ENCODE results near the gene INKA1. TPM values are rescaled to one million over a fixed set of nuclear protein-coding genes. Genes with fewer than 3 reads are reported as not detected.
"Not testable (repeated sequence)": the region's sequence is repeated elsewhere in the genome, so short reads cannot be mapped to it uniquely, and the experiment has no call there.

Gene INKA1
- polyA plus RNA-seq, 5 donors = 10.6 to 25.0 (median 15.6) TPM

- peak; percentile 89 for DNase-seq
These were observed 3.0 kb downstream of the INKA1 start for GRCh38 chr3:49805897-49806701.

GRCh38 chr3:49806850-49807249 lies 3.8 kb downstream of the INKA1 start:
- DNase-seq = no peak

GRCh38 chr3:49807431-49808114 lies 4.5 kb downstream of the INKA1 start:
- peak in 1 of 2 donors; percentile 69 for DNase-seq

DNA sequence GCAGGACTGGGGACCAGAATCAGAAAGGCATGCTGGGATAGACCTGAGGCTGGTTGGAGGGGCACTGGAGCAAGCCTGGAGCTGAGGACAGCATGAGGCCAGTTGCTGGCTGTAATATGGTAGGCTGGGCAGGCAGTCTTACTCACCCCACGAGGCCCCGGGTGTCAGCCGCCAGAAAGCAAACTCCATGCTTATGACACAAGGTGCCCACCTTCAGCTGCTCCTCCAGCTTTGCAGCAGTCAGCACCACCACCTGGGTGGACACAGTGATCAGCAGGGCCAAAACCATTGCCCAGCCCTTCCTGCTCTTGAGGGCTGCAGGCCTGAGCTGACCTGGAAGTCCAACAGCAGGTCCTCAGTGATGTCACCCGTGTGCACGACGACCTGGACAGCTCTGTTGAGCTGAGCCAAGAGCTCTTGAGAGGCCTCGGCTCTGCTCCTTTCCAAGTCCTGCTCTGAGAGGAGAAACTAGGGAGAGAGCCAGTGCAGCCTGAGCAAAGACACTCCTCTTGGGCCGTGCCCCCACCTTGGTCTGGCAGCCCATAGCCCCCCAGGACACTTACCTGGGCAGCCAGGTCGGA lies 9.9 kb downstream of the INKA1 start:
- no peak for DNase-seq

GRCh38 chr3:49813497-49814174 lies 10.6 kb downstream of the INKA1 start, which contains the start of gene UBA7:
TSS of gene UBA7 (minus strand) at chr3:49813953. CDS start at chr3:49813787, 166 bp downstream.
- peak; percentile 71 to 73 for DNase-seq

GRCh38 chr3:49823131-49823530 lies 20.1 kb downstream of the INKA1 start:
- not testable (repeated sequence) for DNase-seq

GRCh38 chr3:49826016-49826415 lies 23.0 kb downstream of the INKA1 start:
- DNase-seq = no peak

DNA sequence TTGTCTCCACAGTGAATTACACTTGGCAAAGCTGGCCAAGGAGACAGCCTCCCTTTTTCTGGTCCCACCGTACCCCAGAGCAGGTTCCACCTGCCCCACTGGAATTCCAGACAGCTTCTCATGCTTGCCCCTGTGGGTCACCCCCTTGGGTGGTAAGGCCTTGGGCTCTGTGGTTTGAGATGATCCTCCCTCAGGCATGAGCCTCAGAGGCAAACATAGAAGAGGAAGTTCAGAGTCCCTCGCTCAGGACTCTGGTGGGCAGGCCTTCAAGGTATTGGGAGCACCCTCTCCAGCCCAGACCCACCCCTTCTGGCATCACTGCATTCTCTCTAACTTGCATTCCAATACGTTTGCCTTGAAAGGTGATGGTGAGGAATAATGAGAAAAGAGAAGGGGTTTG lies 28.3 kb downstream of the INKA1 start:
- no peak for DNase-seq

- peak; percentile 76 to 80 for DNase-seq
These were observed 36.2 kb downstream of the INKA1 start for GRCh38 chr3:49839193-49839809.

DNA sequence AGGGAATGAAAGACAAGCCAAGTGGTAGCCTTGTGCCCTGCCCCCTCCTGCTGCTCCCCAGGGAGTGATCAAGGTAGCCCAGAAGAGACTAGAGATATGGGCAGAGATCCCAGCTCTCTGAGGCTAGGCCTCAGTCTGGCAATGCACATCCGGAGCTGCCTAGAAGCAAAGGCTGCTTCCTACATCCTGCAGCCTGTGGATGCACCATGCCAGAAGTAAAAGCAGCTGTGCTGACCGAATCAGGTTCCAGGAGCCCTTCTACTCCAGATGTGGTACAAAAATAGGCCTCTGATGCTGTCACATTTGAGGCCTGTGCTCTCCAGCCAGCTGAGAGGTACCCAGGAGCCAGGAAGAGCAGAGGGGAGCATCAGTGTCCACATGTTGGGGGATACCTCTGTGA lies 37.3 kb downstream of the INKA1 start:
- no peak for DNase-seq

DNA sequence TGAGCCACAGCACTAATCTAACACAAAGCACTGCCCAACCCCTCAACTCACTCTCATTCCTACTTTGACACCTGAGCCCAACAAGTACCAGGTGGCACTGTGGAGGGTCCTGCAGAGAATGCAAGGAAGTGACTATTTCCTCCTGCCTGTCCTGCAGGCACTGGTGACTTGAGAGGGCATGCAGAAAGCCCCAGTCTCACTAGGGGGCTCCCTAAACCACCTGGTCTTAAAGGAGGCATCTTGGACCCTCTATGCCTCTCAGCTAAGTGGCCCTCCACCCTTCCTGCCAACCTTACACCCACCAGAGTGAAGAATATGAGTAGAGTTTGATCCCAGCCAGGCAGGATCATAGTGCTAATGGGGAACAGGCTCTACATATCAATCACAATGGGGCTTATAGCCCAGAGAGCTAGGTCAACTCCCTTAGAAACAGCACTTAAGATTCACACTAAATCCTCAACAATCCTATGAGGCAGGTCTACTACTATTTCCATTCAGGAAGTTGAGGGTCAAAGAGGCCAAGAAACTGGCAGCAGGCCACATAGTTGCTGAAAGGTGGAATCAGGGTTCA lies 38.1 kb downstream of the INKA1 start:
- DNase-seq = no peak

- DNase-seq = no peak
These were observed 38.7 kb downstream of the INKA1 start for GRCh38 chr3:49841806-49842205.

GRCh38 chr3:49842843-49843517 lies 39.9 kb downstream of the INKA1 start:
- DNase-seq = no peak

- DNase-seq = no peak
These were observed 41.6 kb downstream of the INKA1 start for GRCh38 chr3:49844464-49845183.

DNA sequence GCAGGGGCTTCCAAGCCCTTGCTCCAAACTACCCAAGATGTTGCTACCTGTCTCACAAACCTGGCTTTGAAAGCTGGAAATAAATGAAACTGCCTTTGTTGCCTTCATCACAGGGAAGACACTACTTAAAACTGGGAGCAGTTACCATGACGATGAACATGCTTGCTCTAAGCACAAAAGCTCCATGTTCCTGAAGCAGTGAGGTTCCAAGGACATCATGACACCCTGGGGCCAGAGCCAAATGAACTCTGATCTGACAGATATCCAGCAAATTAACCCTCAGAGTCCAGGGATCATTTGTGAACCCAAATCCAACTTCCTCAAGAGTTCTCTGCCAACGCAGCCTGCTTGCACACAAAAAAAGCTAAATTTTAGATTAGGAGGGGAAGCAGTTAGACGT lies 42.6 kb downstream of the INKA1 start:
- no peak for DNase-seq

Other genes with a start within 250 kb of the INKA1 start
- under 1 TPM; 0.73 to 0.97 (median 0.81) TPM for gene BSN, start 248.8 kb upstream of the INKA1 start, polyA plus RNA-seq (ENCODE audit: insufficient read depth in 1 of 5, insufficient read length in 5 of 5, low replicate concordance in 1 of 5)
- gene APEH, start 128.9 kb upstream of the INKA1 start, polyA plus RNA-seq (ENCODE audit: insufficient read depth in 1 of 5, insufficient read length in 5 of 5, low replicate concordance in 1 of 5) = 100 to 1,000 TPM in 1 of 5 donors, 10 to 100 TPM in 4; 87.1 to 116 (median 90.4) TPM
- gene MST1, start 113.8 kb upstream of the INKA1 start, polyA plus RNA-seq (ENCODE audit: insufficient read depth in 1 of 5, insufficient read length in 5 of 5, low replicate concordance in 1 of 5) = 10 to 100 TPM; 21.3 to 54.2 (median 40.5) TPM
- 10 to 100 TPM; 25.9 to 33.5 (median 27.4) TPM for gene RNF123, start 113.7 kb upstream of the INKA1 start, polyA plus RNA-seq (ENCODE audit: insufficient read depth in 1 of 5, insufficient read length in 5 of 5, low replicate concordance in 1 of 5)
- 1 to 10 TPM in 4 of 5 donors, under 1 TPM in 1; 0.66 to 2.6 (median 1.9) TPM for gene AMIGO3, start 83.6 kb upstream of the INKA1 start, polyA plus RNA-seq (ENCODE audit: insufficient read depth in 1 of 5, insufficient read length in 5 of 5, low replicate concordance in 1 of 5)
- 10 to 100 TPM in 4 of 5 donors, 1 to 10 TPM in 1; 9.2 to 21.5 (median 12.3) TPM for gene GMPPB, start 79.3 kb upstream of the INKA1 start, polyA plus RNA-seq (ENCODE audit: insufficient read depth in 1 of 5, insufficient read length in 5 of 5, low replicate concordance in 1 of 5)
- gene IP6K1, start 16.7 kb upstream of the INKA1 start, polyA plus RNA-seq (ENCODE audit: insufficient read depth in 1 of 5, insufficient read length in 5 of 5, low replicate concordance in 1 of 5) = 10 to 100 TPM; 37.1 to 50.3 (median 44.5) TPM
- 1 to 10 TPM in 4 of 5 donors, under 1 TPM in 1; 0.73 to 5.8 (median 4.5) TPM for gene CDHR4, start 3.4 kb upstream of the INKA1 start, polyA plus RNA-seq (ENCODE audit: insufficient read depth in 1 of 5, insufficient read length in 5 of 5, low replicate concordance in 1 of 5)
- gene UBA7, start 10.7 kb downstream of the INKA1 start, polyA plus RNA-seq (ENCODE audit: insufficient read depth in 1 of 5, insufficient read length in 5 of 5, low replicate concordance in 1 of 5) = 10 to 100 TPM; 62.5 to 90.7 (median 78.2) TPM
- gene TRAIP, start 53.3 kb downstream of the INKA1 start, polyA plus RNA-seq (ENCODE audit: insufficient read depth in 1 of 5, insufficient read length in 5 of 5, low replicate concordance in 1 of 5) = 10 to 100 TPM in 3 of 5 donors, 1 to 10 TPM in 2; 9.8 to 16.0 (median 12.6) TPM
- under 1 TPM in 2 of 5 donors, not detected in 3; 0.06 to 0.09 TPM for gene CAMKV, start 66.6 kb downstream of the INKA1 start, polyA plus RNA-seq (ENCODE audit: insufficient read depth in 1 of 5, insufficient read length in 5 of 5, low replicate concordance in 1 of 5)
- 1 to 10 TPM; 4.0 to 9.2 (median 7.0) TPM for gene MST1R, start 100.6 kb downstream of the INKA1 start, polyA plus RNA-seq (ENCODE audit: insufficient read depth in 1 of 5, insufficient read length in 5 of 5, low replicate concordance in 1 of 5)
- 10 to 100 TPM in 4 of 5 donors, 1 to 10 TPM in 1; 9.5 to 17.8 (median 12.0) TPM for gene MON1A, start 126.5 kb downstream of the INKA1 start, polyA plus RNA-seq (ENCODE audit: insufficient read depth in 1 of 5, insufficient read length in 5 of 5, low replicate concordance in 1 of 5)
- gene RBM6, start 136.9 kb downstream of the INKA1 start, polyA plus RNA-seq (ENCODE audit: insufficient read depth in 1 of 5, insufficient read length in 5 of 5, low replicate concordance in 1 of 5) = 100 to 1,000 TPM; 158 to 206 (median 176) TPM